ENCODE measurements around the gene PTPN14.

PTPN14 gene

GRCh38 chr1:214386333-214386732, 165.1 kb downstream of the PTPN14 start:
- DNase-seq: no peak

DNA sequence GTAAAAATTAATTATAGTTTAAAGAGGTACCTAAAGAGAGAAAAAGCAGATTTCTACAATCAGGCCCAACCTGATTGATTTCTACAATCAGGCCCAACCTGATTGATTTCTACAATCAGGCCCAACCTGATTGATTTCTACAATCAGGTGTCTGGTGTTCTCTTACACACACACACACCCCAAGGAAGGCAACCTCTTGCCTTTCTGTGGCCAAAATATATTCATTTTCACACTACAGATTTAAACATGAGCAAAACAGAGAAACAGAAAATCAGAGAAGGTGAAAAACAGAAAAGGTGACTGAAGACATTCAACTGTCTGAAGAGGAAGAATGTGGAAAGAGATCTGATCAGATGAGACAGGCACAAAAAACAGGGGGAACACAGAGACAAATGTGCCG, 166.0 kb downstream of the PTPN14 start:
- DNase-seq: no peak

DNA sequence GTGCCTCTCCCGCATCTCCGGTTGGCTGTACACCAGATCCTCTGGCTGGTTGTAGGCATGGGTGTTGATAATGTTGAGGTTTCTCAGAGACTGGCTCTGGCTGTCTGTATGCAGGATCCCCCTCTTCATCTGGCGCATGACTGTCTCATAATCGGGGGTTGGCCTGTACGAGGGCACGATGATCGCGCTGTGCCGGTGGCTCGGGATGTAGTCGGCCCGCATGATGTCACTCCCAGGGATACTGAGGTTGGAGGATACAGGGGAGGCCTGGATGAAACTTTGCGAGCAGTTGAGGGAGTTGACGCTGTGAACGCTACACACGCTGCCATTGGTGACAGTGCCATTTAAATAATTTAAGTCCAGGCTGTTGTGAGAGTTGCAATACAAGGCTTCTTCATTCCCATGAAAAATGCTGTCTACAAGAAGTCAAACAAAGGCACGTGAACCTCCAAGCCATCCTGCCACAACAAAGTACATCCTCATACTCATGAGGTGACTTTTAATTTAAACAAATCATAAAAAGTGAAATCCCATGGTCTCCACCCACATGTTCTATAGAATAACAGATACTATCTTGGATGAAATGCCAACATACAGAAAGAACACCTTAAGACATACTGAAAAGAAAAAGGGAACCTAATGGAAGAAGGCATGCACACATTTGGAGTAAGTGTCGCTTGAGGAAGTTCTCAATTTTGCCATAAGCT, 166.9 kb downstream of the PTPN14 start:
- DNase-seq: no peak

GRCh38 chr1:214383381-214384372, 167.7 kb downstream of the PTPN14 start:
- DNase-seq: no peak

DNA sequence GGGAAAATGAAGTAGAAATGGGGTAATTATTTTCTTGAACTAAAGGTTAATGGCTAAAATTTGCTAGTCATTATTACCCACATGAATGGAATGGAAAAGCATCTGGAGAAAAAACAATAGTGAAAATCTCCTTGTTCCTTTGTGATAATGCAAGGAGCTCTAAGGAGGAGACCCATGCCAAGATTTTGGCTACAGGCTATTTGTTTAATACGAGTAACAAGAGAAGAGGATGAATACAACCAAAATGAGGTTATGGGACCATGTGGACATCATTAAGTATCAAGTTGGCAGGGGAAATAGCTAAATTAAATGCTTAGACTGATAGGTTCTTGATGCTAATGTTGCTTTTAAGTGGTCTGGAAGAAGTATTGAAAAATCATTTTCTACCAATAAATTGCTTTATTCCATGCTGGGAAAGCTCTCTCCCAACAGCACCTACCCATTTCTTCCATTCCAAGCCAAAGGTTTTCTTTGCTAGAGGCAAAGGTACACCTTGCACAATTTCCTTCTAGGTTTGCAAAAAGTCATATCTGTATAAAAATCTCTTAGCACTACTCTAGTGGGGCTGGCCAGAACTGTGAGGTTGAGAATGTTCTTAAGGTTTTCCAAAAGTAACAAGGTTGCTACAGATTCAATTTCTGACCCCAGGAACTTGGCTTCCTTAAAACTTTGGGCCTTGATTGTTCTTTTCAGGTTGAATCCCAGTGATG, 170.3 kb downstream of the PTPN14 start:
- DNase-seq: no peak

GRCh38 chr1:214380396-214380795, 171.0 kb downstream of the PTPN14 start:
- no peak for DNase-seq

DNA sequence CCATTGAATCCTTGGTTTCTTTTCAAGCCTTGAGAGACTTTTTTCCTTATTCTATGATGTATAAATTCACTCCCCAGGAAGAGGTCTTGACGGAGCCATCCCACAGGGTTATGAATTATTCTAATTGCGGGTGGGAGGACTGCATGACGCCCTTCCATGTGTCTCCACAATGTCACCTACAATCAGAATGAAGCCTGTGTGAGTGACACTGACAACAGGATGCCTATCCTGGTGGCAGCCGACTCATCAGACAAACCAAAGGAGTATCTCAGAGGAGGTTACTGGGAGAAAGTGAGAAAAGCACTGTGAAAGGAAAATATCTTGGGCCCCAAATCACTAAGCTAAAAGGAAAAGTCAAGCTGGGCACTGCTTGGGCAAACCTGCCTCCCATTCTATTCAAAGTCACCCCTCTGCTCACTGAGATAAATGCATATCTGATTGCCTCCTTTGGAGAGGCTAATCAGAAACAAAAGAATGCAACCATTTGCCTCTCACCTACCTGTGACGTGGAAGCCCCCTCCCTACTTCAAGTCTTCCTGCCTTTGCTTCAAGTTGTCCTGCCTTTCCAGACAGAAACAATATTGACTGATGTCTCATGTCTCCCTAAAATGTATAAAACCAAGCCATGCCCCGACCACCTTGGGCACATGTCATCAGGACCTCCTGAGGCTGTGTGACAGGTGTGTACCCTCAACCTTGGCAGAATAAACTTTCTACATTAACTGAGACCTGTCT, 172.0 kb downstream of the PTPN14 start:
- DNase-seq: no peak

DNA sequence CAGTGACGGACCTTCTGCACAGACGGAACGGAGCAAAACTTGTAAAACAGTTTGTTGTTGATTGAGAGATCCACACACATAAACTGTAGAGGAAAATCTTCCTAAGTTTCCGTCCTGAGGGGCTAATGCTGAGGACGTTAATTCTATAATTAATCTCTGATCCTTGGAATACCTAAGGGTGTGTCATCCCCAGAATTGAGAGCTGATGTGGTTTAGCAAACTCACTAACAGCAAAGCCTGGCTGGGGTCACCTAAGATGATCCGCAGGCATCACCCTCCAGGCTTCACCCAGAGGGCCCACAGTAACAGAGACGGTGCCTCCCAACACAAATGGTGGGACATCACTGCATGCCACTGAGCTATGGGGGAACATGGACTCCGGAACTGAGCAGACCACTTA, 172.9 kb downstream of the PTPN14 start:
- DNase-seq: no peak

GRCh38 chr1:214377886-214378285, 173.5 kb downstream of the PTPN14 start:
- no peak for DNase-seq

- no peak for DNase-seq
These were observed 173.9 kb downstream of the PTPN14 start for GRCh38 chr1:214377485-214377884.

DNA sequence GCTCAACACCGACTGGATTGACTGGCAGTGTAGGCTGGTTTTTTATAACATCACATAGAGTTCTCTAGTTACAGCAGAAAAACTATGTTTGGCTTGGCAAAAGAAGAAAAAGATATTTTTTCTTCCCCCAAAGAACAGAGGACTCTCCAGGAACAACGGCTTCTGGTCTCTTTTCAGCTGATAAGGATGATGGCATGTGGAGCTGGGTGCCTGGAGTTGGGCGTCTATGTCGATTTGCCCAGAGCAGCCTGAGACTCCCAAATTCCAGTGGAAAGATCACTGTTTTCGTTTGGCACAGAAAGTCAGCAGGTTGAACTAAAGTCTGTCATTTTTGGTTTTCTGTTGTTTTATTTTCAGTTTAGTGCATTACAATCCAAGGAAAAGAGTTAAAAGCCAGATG, 179.3 kb downstream of the PTPN14 start:
- DNase-seq: no peak

GRCh38 chr1:214370615-214371014, 180.8 kb downstream of the PTPN14 start:
- DNase-seq: no peak

GRCh38 chr1:214369364-214369763, 182.0 kb downstream of the PTPN14 start:
- no peak for DNase-seq

GRCh38 chr1:214367841-214368240, 183.6 kb downstream of the PTPN14 start:
- DNase-seq: no peak

DNA sequence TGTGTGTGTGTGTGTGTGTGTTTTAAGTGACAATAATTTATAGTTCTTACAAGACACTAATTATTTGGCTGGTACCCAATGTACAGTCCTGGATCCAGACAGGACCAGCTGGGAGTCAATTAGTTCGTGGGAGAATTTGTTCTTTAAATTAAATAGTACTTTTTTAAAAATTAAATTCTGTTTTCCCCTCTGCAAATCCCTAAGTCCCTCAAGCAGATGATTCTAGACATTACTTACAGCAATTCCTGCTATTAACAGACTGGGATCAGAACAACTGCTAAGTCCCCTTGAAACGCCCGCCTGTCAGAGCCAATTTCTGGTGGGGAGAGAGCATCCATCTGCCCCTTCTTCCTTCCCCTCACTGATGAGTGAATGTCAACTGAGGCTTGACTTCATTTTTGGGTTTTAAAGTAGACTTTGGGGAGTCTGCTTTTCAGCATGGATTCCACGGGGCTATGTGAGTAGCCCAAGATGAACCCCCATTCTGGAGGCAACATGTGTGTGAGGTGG, 186.6 kb downstream of the PTPN14 start:
- no peak for DNase-seq

DNA sequence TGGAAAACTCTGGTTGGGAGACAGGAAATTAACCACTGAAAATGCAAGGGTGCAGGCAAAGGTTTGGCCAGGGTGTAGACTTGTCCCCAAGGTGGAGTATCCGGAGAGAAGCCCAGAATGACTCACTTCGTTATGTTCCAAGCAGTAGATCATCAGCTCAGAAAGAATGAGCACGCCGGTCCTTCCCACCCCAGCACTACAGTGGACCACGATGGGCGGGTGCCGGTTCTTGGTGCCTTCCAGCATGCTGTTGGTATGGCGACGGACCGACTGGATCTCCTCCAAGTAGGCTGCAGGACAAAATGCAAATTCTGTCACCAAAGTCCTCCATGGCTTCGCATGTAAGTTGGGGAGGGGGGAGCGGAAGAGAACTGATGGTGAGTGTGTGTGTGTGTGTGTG, 187.0 kb downstream of the PTPN14 start:
- no peak for DNase-seq

DNA sequence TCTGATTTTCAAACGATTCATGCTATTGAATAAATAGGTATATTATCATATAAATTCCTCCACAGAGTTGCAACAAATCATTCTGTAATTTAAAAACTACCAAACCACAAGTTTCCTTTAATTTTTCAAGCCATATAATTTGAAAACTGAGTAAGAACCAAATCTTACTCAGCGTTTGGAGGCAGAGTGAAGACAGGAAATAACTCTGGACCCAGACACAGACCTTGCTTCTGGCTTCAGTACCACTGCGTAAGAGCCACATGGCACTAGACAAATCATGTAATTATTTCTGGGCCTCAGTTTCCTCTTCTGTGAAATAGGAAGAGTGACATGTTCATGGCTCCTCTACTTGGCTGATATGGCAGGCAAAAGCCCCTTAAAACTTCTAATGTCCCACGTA, 188.0 kb downstream of the PTPN14 start:
- DNase-seq: no peak

DNA sequence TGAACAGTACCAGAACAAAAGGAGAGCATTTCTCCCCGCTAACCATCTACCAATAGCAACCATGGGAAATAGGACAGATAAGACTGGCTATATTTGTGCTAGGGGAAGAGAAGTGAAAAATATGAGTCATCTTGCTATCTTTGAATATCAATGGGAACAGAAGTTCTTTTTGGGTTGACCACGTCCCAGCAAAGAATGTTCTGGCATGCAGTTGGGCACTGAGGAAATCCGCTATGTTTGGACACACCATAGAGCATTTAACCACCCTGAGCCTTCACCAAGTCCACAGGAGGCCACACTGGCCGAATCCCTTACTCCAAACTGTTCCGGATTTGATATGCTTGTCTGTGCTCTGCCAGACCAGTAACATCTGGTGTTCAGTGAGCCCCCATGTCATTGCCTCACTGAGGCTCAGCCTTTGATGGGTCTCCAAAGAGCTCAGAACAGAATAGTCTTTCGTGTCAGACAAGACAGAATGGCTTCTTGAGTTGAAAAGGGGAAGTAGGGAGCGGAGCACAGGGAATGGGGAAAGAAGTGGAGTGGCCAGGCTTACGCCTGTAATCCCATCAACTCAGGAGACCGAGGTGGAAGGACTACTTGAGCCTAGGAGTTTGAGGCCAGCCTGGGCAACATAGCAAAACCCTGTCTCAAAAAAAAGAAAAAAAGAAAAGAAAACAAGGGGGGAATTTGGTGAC, 189.1 kb downstream of the PTPN14 start:
- DNase-seq: no peak

GRCh38 chr1:214361636-214362035, 189.8 kb downstream of the PTPN14 start:
- DNase-seq: no peak

- no peak for DNase-seq
These were observed 190.8 kb downstream of the PTPN14 start for GRCh38 chr1:214360525-214361164.

GRCh38 chr1:214360116-214360515, 191.3 kb downstream of the PTPN14 start:
- no peak for DNase-seq

Measured in stimulated activated CD4-positive, alpha-beta T cell treated with anti-CD3 and anti-CD28 coated beads, Interleukin-4, amount 100 ng/mL, for 4 hours (primary cell).